NCI-H1105 (cell line): ENCODE measurements around the gene ZNF862.

Experiments used
- DNase-seq: peaks from one replicate; lab custom pipeline; 2025; lab: John Stamatoyannopoulos, UW

Gene ZNF862

DNA sequence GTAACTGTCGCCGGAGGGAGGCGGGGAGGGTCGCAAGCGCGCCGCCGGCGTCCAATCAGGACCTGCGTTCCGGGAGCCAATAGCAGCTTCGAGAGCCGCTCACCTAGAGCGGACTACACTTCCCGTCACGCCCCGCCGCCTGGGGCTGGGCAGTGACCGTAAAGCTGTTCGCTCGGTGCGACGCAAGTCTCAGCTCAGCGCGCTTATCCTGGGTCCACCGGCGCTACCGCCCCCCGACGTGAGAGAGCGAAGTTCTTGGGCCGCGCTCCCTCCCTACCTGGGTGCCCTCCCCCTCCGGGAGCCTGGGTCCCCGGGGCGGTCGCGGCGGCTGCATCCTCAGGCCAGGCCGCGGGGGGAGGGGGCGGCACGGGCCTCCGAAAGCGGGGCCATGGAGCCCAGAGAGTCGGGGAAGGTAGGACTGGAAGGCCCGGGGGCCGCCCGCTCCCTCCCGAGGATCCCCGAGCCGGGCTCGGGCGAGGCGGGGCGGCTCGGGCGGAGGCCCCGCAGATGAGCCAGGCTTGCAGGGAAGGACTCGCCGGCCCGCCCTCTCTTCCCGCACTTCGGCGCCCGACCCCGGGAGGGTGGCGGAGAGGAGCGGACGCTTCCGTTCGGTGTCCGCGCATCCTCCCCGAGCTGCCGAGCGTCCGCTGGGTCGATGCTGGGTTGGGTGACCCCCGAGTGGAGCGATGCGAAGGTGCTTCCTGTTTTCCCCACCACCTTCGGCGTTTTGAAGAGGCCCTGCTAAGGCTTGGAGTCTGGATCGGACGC lies at the start of gene ZNF862:
TSS of gene ZNF862 (plus strand) at position 152 of the 768 bp plus-strand sequence. CDS start at position 389, 237 bp downstream.
- peak; percentile 98 for DNase-seq

DNA sequence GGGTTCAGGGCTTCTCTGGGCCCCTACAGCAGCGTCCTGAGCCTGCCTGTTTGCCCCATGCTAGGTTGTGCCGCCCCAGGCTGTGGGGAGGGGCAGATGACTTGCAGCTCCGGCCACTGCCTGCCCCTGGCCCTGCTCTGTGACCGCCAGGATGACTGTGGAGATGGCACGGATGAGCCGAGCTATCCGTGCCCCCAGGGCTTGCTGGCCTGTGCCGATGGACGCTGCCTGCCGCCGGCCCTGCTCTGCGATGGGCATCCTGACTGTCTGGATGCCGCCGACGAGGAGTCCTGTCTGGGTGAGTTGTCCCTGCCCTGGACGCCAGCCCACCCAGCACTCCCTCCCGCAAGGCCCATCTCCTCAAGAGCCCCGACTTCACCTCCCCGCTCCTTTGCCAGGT lies 49.1 kb upstream of the ZNF862 start:
- no peak for DNase-seq

DNA sequence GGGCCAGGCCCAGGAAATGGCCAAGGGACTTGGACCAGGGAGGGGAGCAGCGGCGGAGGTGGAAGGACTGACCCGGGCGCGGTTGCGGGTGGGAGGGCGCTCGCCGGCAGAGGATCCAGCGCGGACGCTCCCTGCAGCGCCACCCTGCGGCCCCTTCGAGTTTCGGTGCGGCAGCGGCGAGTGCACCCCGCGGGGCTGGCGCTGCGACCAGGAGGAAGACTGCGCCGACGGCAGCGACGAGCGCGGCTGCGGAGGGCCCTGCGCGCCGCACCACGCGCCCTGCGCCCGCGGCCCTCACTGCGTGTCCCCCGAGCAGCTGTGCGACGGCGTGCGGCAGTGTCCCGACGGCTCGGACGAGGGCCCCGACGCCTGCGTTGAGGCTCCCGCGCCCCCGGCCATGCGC lies 48.0 kb upstream of the ZNF862 start:
- no peak for DNase-seq

DNA sequence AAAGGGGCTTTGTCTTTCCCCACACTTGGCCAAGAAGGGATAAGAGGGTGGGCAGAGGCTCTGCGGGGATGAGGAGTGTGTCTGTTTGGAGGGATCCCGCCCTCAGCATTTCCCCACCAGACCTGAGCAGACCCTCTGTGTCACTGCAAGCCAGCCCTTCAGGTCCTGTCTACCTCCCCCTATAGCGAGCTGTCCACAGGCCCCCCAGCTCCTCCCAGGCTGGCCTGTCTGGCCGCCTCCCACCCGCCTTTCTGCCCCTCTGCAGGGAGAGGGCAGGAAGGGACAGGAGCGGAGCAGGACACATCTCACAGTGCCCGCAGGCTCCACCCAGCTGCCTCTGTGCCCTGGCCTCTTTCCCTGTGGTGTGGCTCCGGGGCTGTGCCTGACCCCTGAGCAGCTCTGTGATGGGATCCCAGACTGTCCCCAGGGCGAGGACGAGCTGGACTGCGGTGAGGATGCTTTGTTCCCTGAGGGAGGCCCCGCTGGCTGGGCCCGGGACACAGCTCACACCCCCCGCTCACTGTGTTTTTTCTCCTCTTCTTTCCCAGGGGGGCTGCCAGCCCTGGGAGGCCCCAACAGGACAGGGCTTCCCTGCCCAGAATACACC lies 47.3 kb upstream of the ZNF862 start:
- DNase-seq: no peak

DNA sequence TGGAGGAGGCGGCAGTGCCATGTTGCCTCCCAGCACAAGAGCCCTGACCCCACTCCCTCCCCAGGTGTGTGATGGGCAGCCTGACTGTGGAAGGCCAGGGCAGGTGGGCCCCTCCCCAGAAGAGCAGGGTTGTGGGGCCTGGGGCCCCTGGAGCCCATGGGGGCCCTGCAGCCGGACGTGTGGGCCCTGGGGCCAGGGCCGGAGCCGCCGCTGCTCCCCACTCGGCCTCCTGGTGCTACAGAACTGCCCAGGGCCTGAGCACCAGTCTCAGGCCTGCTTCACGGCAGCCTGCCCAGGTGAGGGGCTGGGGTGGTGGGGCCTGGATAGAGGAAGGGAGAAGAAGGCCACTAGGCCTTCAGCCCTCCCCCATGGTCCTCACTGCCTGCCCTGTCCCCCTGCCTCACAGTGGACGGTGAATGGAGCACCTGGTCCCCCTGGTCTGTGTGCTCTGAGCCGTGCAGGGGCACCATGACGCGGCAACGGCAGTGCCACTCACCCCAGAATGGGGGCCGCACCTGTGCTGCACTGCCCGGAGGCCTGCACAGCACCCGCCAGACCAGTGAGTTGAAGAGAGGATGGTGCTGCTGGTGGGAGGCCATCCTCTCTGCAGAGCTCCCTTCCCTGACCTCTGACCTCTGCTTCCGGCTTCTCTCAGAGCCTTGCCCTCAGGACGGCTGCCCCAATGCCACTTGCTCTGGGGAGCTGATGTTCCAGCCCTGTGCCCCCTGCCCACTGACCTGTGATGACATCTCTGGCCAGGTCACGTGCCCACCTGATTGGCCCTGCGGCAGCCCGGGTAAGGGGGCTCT lies 46.6 kb upstream of the ZNF862 start:
- no peak for DNase-seq

DNA sequence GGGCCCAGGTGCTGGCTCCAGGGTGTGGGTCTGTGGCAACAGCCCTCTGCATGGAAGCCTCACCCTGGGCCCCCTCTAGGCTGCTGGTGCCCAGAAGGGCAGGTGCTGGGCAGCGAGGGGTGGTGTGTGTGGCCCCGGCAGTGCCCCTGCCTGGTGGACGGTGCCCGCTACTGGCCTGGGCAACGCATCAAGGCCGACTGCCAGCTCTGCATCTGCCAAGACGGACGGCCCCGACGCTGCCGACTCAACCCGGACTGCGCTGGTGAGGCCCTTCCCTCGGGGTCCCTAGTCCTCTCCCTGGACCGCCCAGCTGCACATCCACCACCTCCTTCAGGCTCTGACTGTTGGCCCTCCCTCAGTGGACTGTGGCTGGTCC lies 46.0 kb upstream of the ZNF862 start:
- no peak for DNase-seq

DNA sequence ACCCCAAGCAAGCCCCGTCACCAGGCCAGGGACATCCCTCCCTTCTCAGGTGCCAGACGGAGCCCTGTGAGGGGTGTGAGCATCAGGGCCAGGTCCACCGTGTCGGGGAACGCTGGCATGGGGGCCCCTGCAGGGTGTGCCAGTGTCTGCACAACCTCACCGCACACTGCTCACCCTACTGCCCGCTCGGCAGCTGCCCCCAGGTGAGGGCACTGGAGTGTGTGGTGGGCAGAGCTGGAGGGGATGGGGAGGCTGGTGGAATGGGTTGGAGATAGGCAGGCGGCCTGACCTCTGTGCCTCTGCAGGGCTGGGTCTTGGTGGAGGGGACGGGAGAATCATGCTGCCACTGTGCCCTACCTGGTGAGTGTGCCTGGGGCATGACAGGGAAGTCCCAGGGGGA lies 44.9 kb upstream of the ZNF862 start:
- no peak for DNase-seq

DNA sequence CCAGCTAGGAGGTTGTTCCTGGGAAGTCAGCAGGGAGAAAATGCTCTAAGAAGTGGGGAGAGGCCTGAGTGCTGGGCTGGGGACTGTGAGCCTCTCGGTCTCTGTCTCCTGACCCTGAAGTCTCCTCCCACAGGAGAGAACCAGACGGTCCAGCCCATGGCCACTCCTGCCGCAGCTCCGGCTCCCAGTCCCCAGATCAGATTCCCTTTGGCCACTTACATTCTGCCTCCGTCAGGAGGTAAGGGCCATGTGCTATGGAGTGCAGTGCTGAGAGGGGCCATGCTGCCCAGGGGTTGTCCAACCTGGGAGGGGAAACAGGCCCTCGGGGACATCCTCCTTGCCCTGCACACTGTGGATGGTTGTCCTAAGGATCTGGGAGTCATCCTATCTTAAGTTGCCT lies 43.5 kb upstream of the ZNF862 start:
- DNase-seq: no peak

DNA sequence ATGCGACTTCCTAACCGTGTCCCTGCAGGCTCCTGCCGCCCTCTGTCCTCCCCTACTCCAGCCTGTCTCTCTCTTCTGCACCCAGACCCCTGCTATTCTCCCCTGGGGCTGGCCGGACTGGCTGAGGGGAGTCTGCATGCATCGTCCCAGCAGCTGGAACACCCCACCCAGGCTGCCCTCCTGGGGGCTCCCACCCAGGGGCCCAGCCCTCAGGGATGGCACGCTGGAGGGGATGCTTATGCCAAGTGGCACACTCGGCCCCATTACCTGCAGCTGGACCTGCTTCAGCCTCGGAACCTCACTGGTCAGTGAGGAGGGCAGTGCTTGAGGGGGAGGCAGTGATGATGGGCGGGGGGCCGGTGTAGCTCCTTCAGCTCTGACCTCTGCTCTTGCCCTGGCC lies 43.0 kb upstream of the ZNF862 start:
- no peak for DNase-seq

DNA sequence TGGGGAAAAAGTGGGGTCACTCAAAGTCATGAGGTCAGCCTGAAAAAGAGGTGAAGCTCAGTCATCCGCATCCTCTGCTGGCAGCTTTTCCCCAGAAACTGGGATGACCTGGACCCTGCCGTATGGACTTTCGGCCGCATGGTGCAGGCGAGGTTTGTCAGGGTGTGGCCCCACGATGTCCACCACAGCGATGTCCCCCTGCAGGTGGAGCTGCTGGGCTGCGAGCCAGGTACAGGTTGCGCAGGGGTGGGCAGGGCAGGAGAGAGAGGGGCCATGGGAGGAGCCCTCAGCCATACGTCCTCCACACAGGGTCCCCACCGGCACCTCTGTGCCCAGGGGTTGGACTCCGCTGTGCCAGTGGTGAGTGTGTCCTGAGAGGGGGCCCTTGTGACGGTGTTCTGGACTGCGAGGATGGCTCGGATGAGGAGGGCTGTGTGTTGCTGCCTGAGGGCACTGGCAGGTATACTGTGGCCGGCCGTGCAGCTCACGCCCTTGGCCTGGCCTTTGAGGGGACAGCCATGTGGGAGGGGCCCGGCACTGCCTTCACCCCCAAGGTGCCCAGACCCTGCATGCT lies 41.8 kb upstream of the ZNF862 start:
- DNase-seq: no peak

DNA sequence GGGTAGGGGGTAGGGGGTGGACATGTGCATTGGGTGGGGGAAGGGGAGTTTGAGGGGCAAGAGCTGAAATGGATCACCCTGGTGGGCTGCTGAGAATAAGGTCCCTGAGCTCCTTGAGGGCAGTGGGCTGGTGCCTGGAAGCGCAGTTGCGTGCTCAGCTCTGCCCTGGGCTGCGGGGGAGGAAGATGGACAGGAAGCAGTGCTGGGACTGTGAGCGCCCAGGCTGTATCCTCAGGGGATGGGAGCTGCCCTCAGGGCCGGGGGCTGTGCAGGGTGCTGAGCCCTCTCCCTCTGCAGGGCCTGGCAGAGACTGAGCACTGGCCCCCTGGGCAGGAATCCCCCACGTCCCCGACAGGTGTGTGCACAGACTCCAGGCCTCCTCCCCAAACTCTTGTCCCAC lies 40.4 kb upstream of the ZNF862 start:
- no peak for DNase-seq

DNA sequence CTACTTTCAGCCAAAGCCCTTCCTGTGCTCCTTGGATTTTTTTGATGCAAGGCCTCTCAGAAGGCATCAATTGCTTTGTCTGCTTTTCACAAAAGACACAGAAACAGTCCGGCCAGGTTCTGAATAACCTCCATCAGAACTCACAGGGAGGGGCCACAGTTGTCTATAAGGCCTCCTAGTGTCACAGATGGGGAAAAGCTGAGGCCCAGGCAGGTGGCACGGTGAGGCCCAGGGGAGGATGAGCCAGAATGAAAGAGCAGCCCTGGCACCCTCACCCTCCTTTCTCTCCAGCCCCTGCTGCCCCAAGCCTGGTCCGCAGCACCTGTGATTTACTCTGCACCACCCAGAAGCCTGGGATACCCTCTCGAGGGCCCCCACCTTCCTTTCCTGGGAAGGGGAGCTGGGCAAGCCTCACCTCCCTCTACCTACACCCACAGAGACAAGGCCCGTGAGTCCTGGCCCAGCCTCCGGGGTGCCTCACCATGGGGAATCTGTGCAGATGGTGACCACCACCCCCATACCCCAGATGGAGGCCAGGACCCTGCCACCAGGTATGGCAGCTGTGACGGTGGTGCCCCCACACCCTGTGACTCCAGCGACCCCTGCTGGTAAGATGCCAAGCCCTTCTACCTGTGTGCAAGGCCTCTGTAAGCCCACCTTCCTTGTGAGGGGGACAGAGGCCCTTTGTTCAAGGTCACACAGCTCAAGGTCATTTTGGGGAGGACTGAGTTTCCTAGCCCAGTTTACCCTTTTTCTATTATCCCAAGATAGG lies 38.6 kb upstream of the ZNF862 start:
- DNase-seq: peak; percentile 10

DNA sequence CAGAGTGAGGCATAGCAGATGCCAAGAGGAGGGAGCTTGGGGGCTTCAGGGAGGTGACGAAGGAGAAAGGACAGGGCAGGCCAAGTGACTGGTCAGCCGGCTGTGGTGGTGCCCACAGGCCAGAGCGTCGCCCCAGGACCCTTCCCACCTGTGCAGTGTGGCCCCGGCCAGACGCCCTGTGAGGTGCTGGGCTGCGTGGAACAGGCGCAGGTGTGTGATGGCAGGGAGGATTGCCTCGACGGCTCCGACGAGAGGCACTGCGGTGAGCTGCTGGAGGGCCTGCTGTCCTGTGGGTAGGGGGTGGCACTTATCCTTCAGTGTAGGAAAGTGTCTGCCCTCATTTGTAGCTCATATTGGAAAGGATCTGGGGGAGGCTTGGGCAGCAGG lies 38.0 kb upstream of the ZNF862 start:
- DNase-seq: no peak

DNA sequence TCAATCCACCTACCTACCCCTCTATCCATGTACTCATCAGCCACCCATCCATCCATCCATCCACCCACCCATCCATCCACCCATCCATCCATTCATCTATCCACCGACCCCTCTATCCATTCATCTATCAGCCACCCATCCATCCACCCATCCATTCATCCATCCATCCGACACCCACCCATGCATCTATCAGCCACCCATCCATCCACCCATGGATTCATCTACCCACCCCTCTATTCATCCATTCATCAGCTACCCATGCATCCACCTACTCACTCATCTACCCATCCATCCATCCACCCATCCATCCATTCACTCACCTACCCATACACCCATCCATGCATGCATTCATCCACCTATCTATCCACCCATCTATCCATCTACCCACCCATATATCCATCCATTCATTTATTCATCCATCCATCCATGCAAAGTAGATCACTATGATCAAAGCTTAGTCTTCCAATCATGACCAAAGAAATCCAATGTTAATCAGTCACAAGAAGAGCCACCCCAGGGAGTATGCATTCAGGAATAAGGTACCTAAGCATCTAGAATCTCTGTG lies 37.1 kb upstream of the ZNF862 start:
- no peak for DNase-seq

DNA sequence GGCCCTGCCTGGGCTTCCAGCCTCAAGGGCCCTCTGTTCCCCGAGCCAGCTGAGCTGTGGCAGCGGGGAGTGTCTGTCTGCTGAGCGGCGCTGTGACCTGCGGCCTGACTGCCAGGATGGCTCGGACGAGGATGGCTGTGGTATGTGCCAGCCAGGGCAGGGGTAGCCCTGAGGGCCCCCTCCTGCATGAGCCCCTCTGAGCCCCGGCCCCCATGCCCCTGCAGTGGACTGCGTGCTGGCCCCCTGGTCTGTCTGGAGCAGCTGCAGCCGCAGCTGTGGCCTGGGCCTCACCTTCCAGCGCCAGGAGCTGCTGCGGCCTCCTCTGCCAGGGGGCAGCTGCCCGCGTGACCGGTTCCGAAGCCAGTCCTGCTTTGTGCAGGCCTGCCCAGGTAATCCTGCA lies 36.4 kb upstream of the ZNF862 start:
- no peak for DNase-seq

DNA sequence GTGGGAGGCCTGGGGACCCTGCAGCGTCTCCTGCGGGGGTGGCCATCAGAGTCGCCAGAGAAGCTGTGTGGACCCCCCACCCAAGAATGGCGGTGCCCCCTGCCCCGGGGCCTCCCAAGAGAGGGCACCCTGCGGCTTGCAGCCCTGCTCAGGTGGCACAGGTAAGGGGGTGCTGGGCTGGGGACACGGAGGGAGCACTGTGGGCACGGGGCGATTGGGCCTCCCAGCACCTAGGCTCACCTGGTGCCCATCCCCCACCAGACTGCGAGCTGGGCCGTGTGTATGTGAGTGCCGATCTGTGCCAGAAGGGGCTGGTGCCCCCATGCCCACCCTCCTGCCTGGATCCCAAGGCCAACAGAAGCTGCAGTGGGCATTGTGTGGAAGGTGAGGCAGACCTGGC lies 35.2 kb upstream of the ZNF862 start:
- DNase-seq: no peak

DNA sequence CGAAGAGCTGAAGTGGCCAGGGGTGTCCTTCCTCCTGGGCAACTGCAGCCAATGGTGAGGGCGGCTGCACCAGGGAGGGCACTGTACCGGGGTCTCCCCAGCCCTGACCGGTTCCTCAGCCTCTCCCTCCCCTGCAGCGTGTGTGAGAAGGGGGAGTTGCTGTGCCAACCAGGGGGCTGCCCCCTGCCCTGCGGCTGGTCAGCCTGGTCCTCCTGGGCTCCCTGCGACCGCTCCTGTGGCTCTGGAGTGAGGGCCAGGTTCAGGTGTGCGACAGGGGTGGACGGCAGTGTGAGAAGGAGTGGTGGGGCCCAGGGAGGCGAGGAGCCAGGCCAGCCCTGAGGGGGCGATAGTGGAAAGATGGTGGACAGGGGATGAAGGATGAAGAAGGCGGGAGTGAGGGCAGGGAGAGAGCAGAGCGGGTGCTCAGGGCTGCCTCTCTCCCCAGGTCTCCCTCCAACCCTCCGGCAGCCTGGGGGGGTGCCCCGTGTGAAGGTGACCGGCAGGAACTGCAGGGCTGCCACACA lies 34.6 kb upstream of the ZNF862 start:
- no peak for DNase-seq

DNA sequence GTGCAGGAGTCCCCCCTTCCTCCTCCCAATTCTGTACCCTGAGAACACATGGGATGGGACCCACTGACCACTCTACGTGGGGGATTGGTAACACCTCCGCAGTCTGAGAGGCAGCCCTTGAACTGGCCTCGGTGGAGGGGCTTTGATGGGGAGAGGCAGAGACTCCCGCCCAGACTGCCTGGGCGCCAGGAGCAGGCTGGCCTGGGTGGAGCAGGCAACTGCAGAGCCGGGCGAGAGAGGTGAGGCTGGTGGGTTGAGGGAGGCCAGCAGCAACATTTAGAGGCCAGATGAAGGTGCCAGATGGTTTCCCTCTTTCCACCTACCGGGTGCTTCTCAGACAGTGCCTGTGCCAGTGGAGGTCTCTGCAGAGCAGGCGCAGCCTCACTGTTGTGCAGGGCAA lies 34.1 kb upstream of the ZNF862 start:
- no peak for DNase-seq

DNA sequence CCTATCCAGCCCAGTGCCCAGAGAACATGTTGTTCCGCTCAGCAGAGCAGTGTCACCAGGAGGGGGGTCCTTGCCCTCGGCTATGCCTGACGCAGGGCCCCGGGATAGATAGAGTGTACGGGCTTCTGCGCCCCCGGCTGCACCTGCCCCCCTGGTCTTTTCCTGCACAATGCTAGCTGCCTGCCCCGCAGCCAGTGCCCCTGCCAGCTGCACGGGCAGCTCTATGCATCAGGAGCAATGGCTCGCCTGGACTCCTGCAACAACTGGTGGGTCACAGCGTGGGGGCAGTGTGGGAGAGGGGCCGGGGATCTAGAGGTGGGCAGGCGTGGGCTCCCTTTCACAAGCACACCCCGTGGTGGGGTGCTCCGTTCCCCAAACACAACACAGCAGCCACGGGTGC lies 31.4 kb upstream of the ZNF862 start:
- DNase-seq: no peak

DNA sequence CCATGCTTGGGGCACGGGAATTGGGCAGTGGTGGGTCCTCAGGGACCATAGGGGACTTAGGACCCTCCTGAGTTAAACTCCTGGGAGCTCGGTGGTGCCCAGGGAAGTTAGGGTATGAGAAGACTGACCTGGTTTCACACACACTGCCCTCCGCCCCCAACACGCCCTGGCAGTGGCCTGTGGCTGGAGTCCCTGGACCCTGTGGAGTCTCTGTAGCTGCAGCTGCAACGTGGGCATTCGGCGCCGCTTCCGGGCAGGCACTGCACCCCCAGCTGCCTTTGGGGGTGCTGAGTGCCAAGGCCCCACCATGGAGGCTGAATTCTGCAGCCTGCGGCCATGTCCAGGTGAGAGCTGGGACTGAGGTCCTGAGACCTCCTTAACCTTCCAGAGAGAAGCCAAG lies 29.9 kb upstream of the ZNF862 start:
- no peak for DNase-seq

DNA sequence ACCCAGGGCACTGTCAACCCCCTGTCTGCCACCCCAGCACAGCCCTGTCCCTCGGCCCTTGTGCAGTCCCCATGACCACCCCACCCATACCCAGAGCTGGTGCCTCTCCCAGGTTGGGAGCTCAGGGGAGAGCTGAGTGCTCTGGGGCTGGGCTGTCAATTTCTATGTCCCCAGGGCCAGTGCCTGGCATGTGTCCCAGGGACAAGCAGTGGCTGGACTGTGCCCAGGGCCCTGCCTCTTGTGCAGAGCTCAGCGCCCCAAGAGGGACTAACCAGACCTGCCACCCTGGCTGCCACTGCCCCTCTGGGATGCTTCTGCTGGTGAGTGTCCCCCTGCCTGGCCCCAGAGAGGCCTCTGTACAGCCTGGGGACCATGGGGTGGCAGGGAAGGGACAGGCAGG lies 29.0 kb upstream of the ZNF862 start:
- DNase-seq: no peak

DNA sequence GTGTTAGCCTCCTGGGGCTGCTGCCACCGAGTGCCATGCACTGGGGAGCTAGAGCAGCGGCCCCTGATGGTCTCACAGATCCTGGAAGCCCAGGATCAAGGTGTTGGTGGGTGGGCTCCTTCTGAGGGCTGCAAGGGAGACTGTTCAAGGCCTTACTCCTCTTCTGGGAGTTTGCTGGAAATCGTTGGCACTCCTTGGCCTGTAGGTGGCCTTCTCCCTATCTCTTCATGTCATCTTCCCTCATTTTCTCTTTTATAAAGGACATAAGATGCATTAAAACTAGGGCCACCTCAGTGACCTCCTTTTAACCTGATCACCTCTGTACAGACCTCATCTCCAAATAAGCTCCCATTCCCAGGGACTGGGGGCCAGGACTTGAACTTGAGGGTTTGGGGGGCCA lies 27.0 kb upstream of the ZNF862 start:
- no peak for DNase-seq
